GM12878 (cell line): Measurements from ENCODE around the gene MMD. TPM values are rescaled to one million over a fixed set of nuclear protein-coding genes. Genes with fewer than 3 reads are reported as not detected.

Source experiments
- ATAC-seq: fragments of 200-7000 bp; cut with Tn5 transposase; 3 replicates; pipeline ENCODE4 v1.9.1; 2020; ENCODE audit warnings: mild to moderate bottlenecking, moderate library complexity
- BruUV-seq: library from RNA; stranded (reverse); fragments of 400-500 nt; replicated peaks from 2 replicates; lab custom pipeline; 2021; lab: Mats Ljungman, UMichigan
- CTCF ChIA-PET: fragments of 300-600 bp; sonication (Branson Sonifier 250); formaldehyde crosslinking; extraction: SDS; loops from one replicate; lab custom pipeline; 2021; ENCODE audit warnings: inconsistent platforms; lab: Yijun Ruan, JAX
- POLR2A ChIA-PET: fragments of 350-600 bp; formaldehyde crosslinking; extraction: SDS; loops from one replicate; lab custom pipeline; 2021; ENCODE audit warnings: inconsistent platforms; lab: Charles Lee
- RAD21 ChIA-PET: fragments of 300-600 bp; sonication (Branson Sonifier 250); formaldehyde crosslinking; loops from one replicate; lab custom pipeline; 2023; ENCODE audit warnings: antibody characterized with exemption; ENCODE audit not compliant: unreplicated experiment; lab: Charles Lee
- SMC1A ChIA-PET: fragments of 300-600 bp; sonication (Branson Sonifier 250); formaldehyde crosslinking; loops from one replicate; lab custom pipeline; 2023; ENCODE audit not compliant: unreplicated experiment, uncharacterized antibody; lab: Charles Lee
- DNase-seq: peaks from one replicate; pipeline ENCODE4 v3.0.0-alpha.2; 2011; ENCODE audit warnings: low read depth, low spot score
- FAIRE-seq: peaks from 3 replicates; lab custom pipeline; 2011; peaks lifted over from hg19 to GRCh38; lab: Jason Lieb, UNC
- H2AFZ ChIP-seq: 2 replicates; pipeline ENCODE4 v1.6.0; 2011; ENCODE audit warnings: low read depth, low read length, control low read depth; ENCODE audit not compliant: control insufficient read depth
- H3K27ac ChIP-seq: 2 replicates; pipeline ENCODE4 v1.5.1; 2011; ENCODE audit warnings: control low read depth; ENCODE audit not compliant: control insufficient read depth, insufficient read depth
- H3K27me3 ChIP-seq, 2 experiments: replicated peaks in 1 of 2; 2 replicates each; pipeline versions ENCODE4 v1.6.0 to v1.6.1; 2011; ENCODE audit warnings: low read length in 1 of 2; ENCODE audit not compliant: control insufficient read depth in 2 of 2, insufficient read depth in 2 of 2
- H3K36me3 ChIP-seq, 2 experiments: 2 replicates each; pipeline ENCODE4 v1.5.1; 2011; ENCODE audit warnings: low read length in 1 of 2; ENCODE audit not compliant: control insufficient read depth in 2 of 2, insufficient read depth in 2 of 2
- H3K4me1 ChIP-seq: 2 replicates; pipeline ENCODE4 v1.6.1; 2011; ENCODE audit warnings: mild to moderate bottlenecking, low read length, moderate library complexity, mixed read lengths; ENCODE audit not compliant: control insufficient read depth, insufficient read depth
- H3K4me2 ChIP-seq: 2 replicates; pipeline ENCODE4 v1.6.0; 2011; ENCODE audit warnings: control low read depth; ENCODE audit not compliant: control insufficient read depth, insufficient read depth
- H3K4me3 ChIP-seq: fragments of 200-600 bp; sonication (generic); 2 replicates; pipeline ENCODE4 v1.5.1; 2016
- H3K79me2 ChIP-seq: 2 replicates; pipeline ENCODE4 v1.6.0; 2011; ENCODE audit warnings: low read length; ENCODE audit not compliant: control insufficient read depth, insufficient read depth
- H3K9ac ChIP-seq: 2 replicates; pipeline ENCODE4 v1.8.0; 2011; ENCODE audit warnings: low read length, control low read depth, mixed read lengths; ENCODE audit not compliant: control insufficient read depth, insufficient read depth
- H3K9me3 ChIP-seq: replicated peaks from 3 replicates; pipeline ENCODE4 v1.5.1; 2011; ENCODE audit warnings: mild to moderate bottlenecking, low read length; ENCODE audit not compliant: control insufficient read depth, insufficient read depth
- H4K20me1 ChIP-seq: 2 replicates; pipeline ENCODE4 v1.6.0; 2011; ENCODE audit not compliant: control insufficient read depth, insufficient read depth
- BCL3 ChIP-seq: IDR thresholded peaks from 2 replicates; pipeline ENCODE4 v1.6.1; 2011; ENCODE audit warnings: borderline replicate concordance, low read depth, mild to moderate bottlenecking, moderate library complexity, low read length; ENCODE audit not compliant: insufficient read depth, poor library complexity, severe bottlenecking
- BHLHE40 ChIP-seq, 2 experiments: fragments of 450-650 bp in 1 of 2; IDR thresholded peaks; 2 replicates each; pipeline ENCODE4 v1.6.1; 2011 to 2017; ENCODE audit warnings: low read depth in 2 of 2, borderline replicate concordance in 1 of 2, improper control_type of control experiment in 1 of 2, low read length in 1 of 2, mild to moderate bottlenecking in 1 of 2
- CEBPB ChIP-seq, 2 experiments: fragments of 150-350 bp in 1 of 2; IDR thresholded peaks; 2 replicates each; pipeline ENCODE4 v1.6.1; 2012 to 2014; ENCODE audit warnings: low read depth in 2 of 2, low read length in 2 of 2, borderline replicate concordance in 1 of 2, inconsistent platforms in 1 of 2
- EP300 ChIP-seq, 2 experiments: fragments of 150-350 bp in 1 of 2; IDR thresholded peaks; 2 replicates each; pipeline ENCODE4 v1.6.1; 2011 to 2012; ENCODE audit warnings: low read depth in 2 of 2, low read length in 2 of 2, borderline replicate concordance in 1 of 2, improper control_type of control experiment in 1 of 2, inconsistent platforms in 1 of 2; ENCODE audit not compliant: control insufficient read depth in 1 of 2
- FOXM1 ChIP-seq: IDR thresholded peaks from 2 replicates; pipeline ENCODE4 v1.6.1; 2012; ENCODE audit warnings: low read depth, mild to moderate bottlenecking, inconsistent platforms, low read length, moderate library complexity
- MTA3 ChIP-seq: IDR thresholded peaks from 2 replicates; pipeline ENCODE4 v1.6.1; 2012; ENCODE audit warnings: low read length, inconsistent platforms, borderline replicate concordance
- NKRF ChIP-seq: fragments of 450-650 bp; conservative IDR thresholded peaks from 2 replicates; pipeline ENCODE4 v1.6.1; 2017; ENCODE audit warnings: mild to moderate bottlenecking, moderate library complexity
- RB1 ChIP-seq: fragments of 450-650 bp; formaldehyde crosslinking; IDR thresholded peaks from 2 replicates; pipeline ENCODE4 v1.6.1; 2017; ENCODE audit warnings: mild to moderate bottlenecking, borderline replicate concordance
- SPI1 ChIP-seq: IDR thresholded peaks from 2 replicates; pipeline ENCODE4 v1.6.1; 2011; ENCODE audit warnings: low read depth, mild to moderate bottlenecking, low read length, moderate library complexity, borderline replicate concordance; ENCODE audit not compliant: insufficient read depth
- ZBTB33 ChIP-seq: fragments of 450-650 bp; IDR thresholded peaks from 2 replicates; pipeline ENCODE4 v1.6.1; 2017; ENCODE audit warnings: mild to moderate bottlenecking
- WGBS: methylation state at CpG from one replicate; pipeline ENCODE4 v1.1.6; 2016; ENCODE audit warnings: low lambda C conversion rate; ENCODE audit not compliant: insufficient replicate concordance, insufficient coverage; ENCODE audit errors: missing lambda C conversion rate; 5-methylcytosine and 5-hydroxymethylcytosine counted together
- in situ Hi-C: fragments of 300-500 bp; cut with MboI; formaldehyde crosslinking; loops from 9 replicates; pipeline ENCODE4 v1.14.3; 2018; ENCODE audit warnings: mixed read lengths
- intact Hi-C: fragments of 100-400 bp; cut with micrococcal nuclease; formaldehyde crosslinking; loops from one replicate; pipeline ENCODE4 v1.14.2; 2022; ENCODE audit not compliant: unreplicated experiment
- polyA plus RNA-seq, 11 experiments: library from polyadenylated mRNA; depleted of rRNA in 4 of 11; unstranded in 6 of 11; stranded (reverse) in 5 of 11; fragments of >200 nt; fragmentation: Nextera tagmentation in 4 of 11; fragmentation: Illumina TruSeq in 1 of 11; extraction: Ambion mirVana in 4 of 11; extraction: Trizol in 1 of 11; gene quantifications; 1 replicate in 1 of 11; 2 replicates in 10 of 11; pipeline versions ENCODE4 v1.2.1 to v1.2.3, GENCODE V29; 2011 to 2016; ENCODE audit warnings: inconsistent platforms in 2 of 11, missing spikeins in 2 of 11, low read depth in 1 of 11
- total RNA-seq, 4 experiments: library from RNA; depleted of rRNA in 3 of 4; stranded (reverse); fragments of >200 nt in 3 of 4; fragmentation: Illumina TruSeq in 1 of 4; extraction: Trizol in 1 of 4; gene quantifications; 2 replicates each; pipeline versions ENCODE4 v1.2.1 to v1.2.3, GENCODE V29; 2013 to 2021

MMD gene
- total and polyA plus RNA-seq, 10 of the 15 experiments (the other 5 are each of a cell fraction or from before 2014, with no cell fraction given) = 8.0 to 46.7 (median 22.3) TPM

- ATAC-seq = peak; percentile 71
- CTCF ChIA-PET = interaction anchor here (0.6 to 1.9 kb wide), 7 partner anchors 12 to 81 kb away, joined by 3 to 9 read pairs (median 5); partner anchors contain the start of gene MMD
- TF ChIP-seq ZBTB33 = no peak
- peak; percentile 75 to 77 for TF ChIP-seq BHLHE40 (IDR thresholded peaks at IDR 0.05; ENCODE audit: borderline replicate concordance in 1 of 2, low read depth in 2 of 2, low read length in 1 of 2)
- TF ChIP-seq NKRF = 0 out of 2 replicates have a peak, but pooled peaks have one; percentile 16
- TF ChIP-seq RB1 = peak; percentile 72
- TF ChIP-seq FOXM1 = peak; percentile 79
- peak; percentile 4 to 70; a peak in 2 of 4 replicates for TF ChIP-seq EP300 (IDR thresholded peaks at IDR 0.05; ENCODE audit: borderline replicate concordance in 1 of 2, control insufficient read depth in 1 of 2, low read depth in 2 of 2, low read length in 2 of 2)
- peak in 1 of 2 experiments; percentile 32; a peak in 1 of 4 replicates for TF ChIP-seq CEBPB (IDR thresholded peaks at IDR 0.05; ENCODE audit: borderline replicate concordance in 1 of 2, low read depth in 2 of 2, low read length in 2 of 2)
- TF ChIP-seq BCL3 = peak; percentile 87
- TF ChIP-seq SPI1 = peak; percentile 57
- TF ChIP-seq MTA3 = 0 out of 2 replicates have a peak, but pooled peaks have one; percentile 82
Measured at GRCh38 chr17:55437159-55437605, 15.5 kb upstream of the MMD start.

More at GRCh38 chr17:55437159-55437605, 15.5 kb upstream of the MMD start:
- Histone ChIP-seq H3K27me3 (no peaks in the 10 kb centered on the region), H3K4me3 (peak overlapping the region; percentile 36), H3K9ac (peak overlapping the region; percentile 25; the same call in 1 of the 2 replicates), H4K20me1 (no peaks in the 10 kb centered on the region), H3K79me2 (no peaks in the 10 kb centered on the region), H3K4me2 (peak overlapping the region; percentile 86), H3K27ac (peak overlapping the region; percentile 72), H3K4me1 (peaks cover 23% of the 10 kb centered on the region), H3K9me3 (no peaks in the 10 kb centered on the region), H2AFZ (no peak overlapping the region; the same call in 1 of the 2 replicates), H3K36me3 (no peaks in the 10 kb centered on the region)
- no TSS peak for BruUV-seq
- ChIA-PET POLR2A (interaction anchor here (0.7 to 6.6 kb wide), 5 partner anchors 9 to 16 kb away, joined by 3 to 106 read pairs (median 6); partner anchors contain the start of gene MMD), SMC1A (interaction anchor here (0.7 to 17.7 kb wide), 11 partner anchors 9 to 89 kb away, joined by 3 to 359 read pairs (median 4); partner anchors contain the start of gene MMD), RAD21 (interaction anchor here (1.0 to 6.4 kb wide), 6 partner anchors 9 to 77 kb away, joined by 4 to 99 read pairs (median 10); partner anchors contain the start of gene MMD)
- in situ Hi-C loops (no loop called here), intact Hi-C loops (loop anchor here (1.0 to 5.0 kb wide), 4 partner anchors 10 to 75 kb away; partner anchors contain the start of gene SMIM36)
- FAIRE-seq (peak; percentile 92), DNase-seq (peak; percentile 93)
- WGBS = 0% methylated on average over 5 of the region's 5 CpGs
